Measurements from ENCODE around the gene ANKRD10. TPM values are rescaled to one million over a fixed set of nuclear protein-coding genes. Genes with fewer than 3 reads are reported as not detected.

The ANKRD10 gene
- total and polyA plus RNA-seq, 2 experiments from 2014 or later: 250 to 277 TPM

DNA sequence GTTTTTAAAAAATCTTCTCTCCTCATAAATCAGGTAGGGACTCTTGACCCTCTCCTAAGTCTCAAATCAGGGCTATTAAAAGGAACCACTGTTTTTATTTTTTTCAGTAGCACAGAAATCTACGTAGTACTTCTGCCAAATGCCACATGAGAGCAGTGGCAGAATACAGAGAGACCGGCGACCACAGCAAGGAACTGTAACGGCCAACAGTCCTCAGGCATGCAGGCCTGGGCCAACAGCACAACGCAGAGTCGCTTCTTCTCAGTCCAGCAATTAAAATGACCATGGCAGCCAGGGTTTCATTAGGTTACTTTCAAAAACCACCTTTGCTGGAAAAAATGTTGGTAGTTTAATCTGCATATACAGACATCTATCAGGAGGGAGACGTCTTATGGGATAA, 34.2 kb downstream of the ANKRD10 start:
- Histone ChIP-seq H3K79me2 (replicated peaks; ENCODE audit: insufficient read depth) (no peaks in the 10 kb centered on the region), H4K20me1 (replicated peaks; ENCODE audit: insufficient read depth) (0 out of 2 replicates have a peak, but pooled peaks cover 3% of the 10 kb centered on the region), H3F3A (replicated peaks; ENCODE audit: low read depth) (no peaks in the 10 kb centered on the region), H2AFZ (no peak overlapping the region), H3K4me2 (no peak overlapping the region), H3K27ac (ENCODE audit: low read depth) (no peak overlapping the region), H3K36me3 (ENCODE audit: insufficient read depth) (no peaks in the 10 kb centered on the region), H3K9me2 (ENCODE audit: insufficient read depth) (no peaks in the 10 kb centered on the region), H3K4me3 (no peak overlapping the region), H3K27me3 (ENCODE audit: insufficient read depth) (no peaks in the 10 kb centered on the region), H3K4me1 (ENCODE audit: insufficient read depth) (peaks cover 10% of the 10 kb centered on the region)
- H3K27ac Mint-ChIP-seq: no peak overlapping the region
- peaks cover 12% of the 10 kb centered on the region for H3K4me1 Mint-ChIP-seq
- DNase-seq (ENCODE audit: low spot score) (no peak), ATAC-seq (no peak)
- TF ChIP-seq ZNF331 (CRISPR knock-in tag; IDR thresholded peaks at IDR 0.05; ENCODE audit: low read depth): no peak
- no peak for TF ChIP-seq POLR2AphosphoS5 (IDR thresholded peaks at IDR 0.05; ENCODE audit: low read depth)
- no peak for TF ChIP-seq NANOG (IDR thresholded peaks at IDR 0.05; ENCODE audit: borderline replicate concordance)
- TF ChIP-seq, protein P1, sequence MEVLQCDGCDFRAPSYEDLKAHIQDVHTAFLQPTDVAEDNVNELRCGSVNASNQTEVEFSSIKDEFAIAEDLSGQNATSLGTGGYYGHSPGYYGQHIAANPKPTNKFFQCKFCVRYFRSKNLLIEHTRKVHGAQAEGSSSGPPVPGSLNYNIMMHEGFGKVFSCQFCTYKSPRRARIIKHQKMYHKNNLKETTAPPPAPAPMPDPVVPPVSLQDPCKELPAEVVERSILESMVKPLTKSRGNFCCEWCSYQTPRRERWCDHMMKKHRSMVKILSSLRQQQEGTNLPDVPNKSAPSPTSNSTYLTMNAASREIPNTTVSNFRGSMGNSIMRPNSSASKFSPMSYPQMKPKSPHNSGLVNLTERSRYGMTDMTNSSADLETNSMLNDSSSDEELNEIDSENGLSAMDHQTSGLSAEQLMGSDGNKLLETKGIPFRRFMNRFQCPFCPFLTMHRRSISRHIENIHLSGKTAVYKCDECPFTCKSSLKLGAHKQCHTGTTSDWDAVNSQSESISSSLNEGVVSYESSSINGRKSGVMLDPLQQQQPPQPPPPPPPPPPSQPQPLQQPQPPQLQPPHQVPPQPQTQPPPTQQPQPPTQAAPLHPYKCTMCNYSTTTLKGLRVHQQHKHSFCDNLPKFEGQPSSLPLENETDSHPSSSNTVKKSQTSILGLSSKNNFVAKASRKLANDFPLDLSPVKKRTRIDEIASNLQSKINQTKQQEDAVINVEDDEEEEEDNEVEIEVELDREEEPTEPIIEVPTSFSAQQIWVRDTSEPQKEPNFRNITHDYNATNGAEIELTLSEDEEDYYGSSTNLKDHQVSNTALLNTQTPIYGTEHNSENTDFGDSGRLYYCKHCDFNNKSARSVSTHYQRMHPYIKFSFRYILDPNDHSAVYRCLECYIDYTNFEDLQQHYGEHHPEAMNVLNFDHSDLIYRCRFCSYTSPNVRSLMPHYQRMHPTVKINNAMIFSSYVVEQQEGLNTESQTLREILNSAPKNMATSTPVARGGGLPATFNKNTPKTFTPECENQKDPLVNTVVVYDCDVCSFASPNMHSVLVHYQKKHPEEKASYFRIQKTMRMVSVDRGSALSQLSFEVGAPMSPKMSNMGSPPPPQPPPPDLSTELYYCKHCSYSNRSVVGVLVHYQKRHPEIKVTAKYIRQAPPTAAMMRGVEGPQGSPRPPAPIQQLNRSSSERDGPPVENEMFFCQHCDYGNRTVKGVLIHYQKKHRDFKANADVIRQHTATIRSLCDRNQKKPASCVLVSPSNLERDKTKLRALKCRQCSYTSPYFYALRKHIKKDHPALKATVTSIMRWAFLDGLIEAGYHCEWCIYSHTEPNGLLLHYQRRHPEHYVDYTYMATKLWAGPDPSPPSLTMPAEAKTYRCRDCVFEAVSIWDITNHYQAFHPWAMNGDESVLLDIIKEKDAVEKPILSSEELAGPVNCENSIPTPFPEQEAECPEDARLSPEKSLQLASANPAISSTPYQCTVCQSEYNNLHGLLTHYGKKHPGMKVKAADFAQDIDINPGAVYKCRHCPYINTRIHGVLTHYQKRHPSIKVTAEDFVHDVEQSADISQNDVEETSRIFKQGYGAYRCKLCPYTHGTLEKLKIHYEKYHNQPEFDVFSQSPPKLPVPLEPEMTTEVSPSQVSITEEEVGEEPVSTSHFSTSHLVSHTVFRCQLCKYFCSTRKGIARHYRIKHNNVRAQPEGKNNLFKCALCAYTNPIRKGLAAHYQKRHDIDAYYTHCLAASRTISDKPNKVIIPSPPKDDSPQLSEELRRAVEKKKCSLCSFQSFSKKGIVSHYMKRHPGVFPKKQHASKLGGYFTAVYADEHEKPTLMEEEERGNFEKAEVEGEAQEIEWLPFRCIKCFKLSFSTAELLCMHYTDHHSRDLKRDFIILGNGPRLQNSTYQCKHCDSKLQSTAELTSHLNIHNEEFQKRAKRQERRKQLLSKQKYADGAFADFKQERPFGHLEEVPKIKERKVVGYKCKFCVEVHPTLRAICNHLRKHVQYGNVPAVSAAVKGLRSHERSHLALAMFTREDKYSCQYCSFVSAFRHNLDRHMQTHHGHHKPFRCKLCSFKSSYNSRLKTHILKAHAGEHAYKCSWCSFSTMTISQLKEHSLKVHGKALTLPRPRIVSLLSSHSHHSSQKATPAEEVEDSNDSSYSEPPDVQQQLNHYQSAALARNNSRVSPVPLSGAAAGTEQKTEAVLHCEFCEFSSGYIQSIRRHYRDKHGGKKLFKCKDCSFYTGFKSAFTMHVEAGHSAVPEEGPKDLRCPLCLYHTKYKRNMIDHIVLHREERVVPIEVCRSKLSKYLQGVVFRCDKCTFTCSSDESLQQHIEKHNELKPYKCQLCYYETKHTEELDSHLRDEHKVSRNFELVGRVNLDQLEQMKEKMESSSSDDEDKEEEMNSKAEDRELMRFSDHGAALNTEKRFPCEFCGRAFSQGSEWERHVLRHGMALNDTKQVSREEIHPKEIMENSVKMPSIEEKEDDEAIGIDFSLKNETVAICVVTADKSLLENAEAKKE (CRISPR knock-in tag; IDR thresholded peaks at IDR 0.05): no peak
- TF ChIP-seq EZH2 (IDR thresholded peaks at IDR 0.05; ENCODE audit: low read depth, unreplicated experiment): no peak
- no peak for TF ChIP-seq JUNB (IDR thresholded peaks at IDR 0.05; ENCODE audit: unreplicated experiment)
- no peak for TF ChIP-seq CREB1 (CRISPR knock-in tag; IDR thresholded peaks at IDR 0.05; ENCODE audit: low read depth)
- TF ChIP-seq ZNF114 (CRISPR knock-in tag; IDR thresholded peaks at IDR 0.05): no peak
- no peak for TF ChIP-seq STAT1 (IDR thresholded peaks at IDR 0.05; ENCODE audit: unreplicated experiment)
- TF ChIP-seq, protein P2, sequence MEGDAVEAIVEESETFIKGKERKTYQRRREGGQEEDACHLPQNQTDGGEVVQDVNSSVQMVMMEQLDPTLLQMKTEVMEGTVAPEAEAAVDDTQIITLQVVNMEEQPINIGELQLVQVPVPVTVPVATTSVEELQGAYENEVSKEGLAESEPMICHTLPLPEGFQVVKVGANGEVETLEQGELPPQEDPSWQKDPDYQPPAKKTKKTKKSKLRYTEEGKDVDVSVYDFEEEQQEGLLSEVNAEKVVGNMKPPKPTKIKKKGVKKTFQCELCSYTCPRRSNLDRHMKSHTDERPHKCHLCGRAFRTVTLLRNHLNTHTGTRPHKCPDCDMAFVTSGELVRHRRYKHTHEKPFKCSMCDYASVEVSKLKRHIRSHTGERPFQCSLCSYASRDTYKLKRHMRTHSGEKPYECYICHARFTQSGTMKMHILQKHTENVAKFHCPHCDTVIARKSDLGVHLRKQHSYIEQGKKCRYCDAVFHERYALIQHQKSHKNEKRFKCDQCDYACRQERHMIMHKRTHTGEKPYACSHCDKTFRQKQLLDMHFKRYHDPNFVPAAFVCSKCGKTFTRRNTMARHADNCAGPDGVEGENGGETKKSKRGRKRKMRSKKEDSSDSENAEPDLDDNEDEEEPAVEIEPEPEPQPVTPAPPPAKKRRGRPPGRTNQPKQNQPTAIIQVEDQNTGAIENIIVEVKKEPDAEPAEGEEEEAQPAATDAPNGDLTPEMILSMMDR (conservative IDR thresholded peaks at IDR 0.05; ENCODE audit: low read depth in 2 of 2): no peak
- H3K27me3 Mint-ChIP-seq (ENCODE audit: insufficient read depth, low read depth, poor library complexity): no peaks in the 10 kb centered on the region
- no peaks in the 10 kb centered on the region; the same call in 2 of the 3 replicates for H3K9me3 Mint-ChIP-seq
- no peak overlapping the region for H3K4me3 Mint-ChIP-seq
- H3K36me3 Mint-ChIP-seq (ENCODE audit: low read depth): peaks cover 3% of the 10 kb centered on the region; the same call in 1 of the 3 replicates
